ENCODE measurements around the gene UGP2. TPM values are rescaled to one million over a fixed set of nuclear protein-coding genes. Genes with fewer than 3 reads are reported as not detected.

Gene UGP2
- total RNA-seq, 4 donors from 2014 or later = 107 to 361 (median 319) TPM

GRCh38 chr2:63890678-63891077, 49.0 kb downstream of the UGP2 start:
- DNase-seq (ENCODE audit: low spot score) (no peak), ATAC-seq (ENCODE audit: low FRiP score) (no peak)
- no peak for TF ChIP-seq CTCF (IDR thresholded peaks at IDR 0.05)

- no peak for DNase-seq (ENCODE audit: low spot score)
- TF ChIP-seq CTCF (IDR thresholded peaks at IDR 0.05) = no peak
- ATAC-seq (ENCODE audit: low FRiP score) = no peak
Measured at GRCh38 chr2:63891488-63892030, 49.9 kb downstream of the UGP2 start.

GRCh38 chr2:63893163-63893562, 51.5 kb downstream of the UGP2 start:
- no peak for DNase-seq (ENCODE audit: low spot score)
- no peak for TF ChIP-seq CTCF (IDR thresholded peaks at IDR 0.05)
- no peak for ATAC-seq (ENCODE audit: low FRiP score)

- no peak for ATAC-seq (ENCODE audit: low FRiP score)
- no peak for TF ChIP-seq CTCF (IDR thresholded peaks at IDR 0.05)
- no peak for DNase-seq (ENCODE audit: low spot score)
Measured at GRCh38 chr2:63894167-63894566, 52.5 kb downstream of the UGP2 start.

- DNase-seq (ENCODE audit: low spot score) = no peak
- no peak for TF ChIP-seq CTCF (IDR thresholded peaks at IDR 0.05)
- no peak for ATAC-seq (ENCODE audit: low FRiP score)
Measured at GRCh38 chr2:63898839-63899238, 57.1 kb downstream of the UGP2 start.

- TF ChIP-seq CTCF (IDR thresholded peaks at IDR 0.05) = no peak
- ATAC-seq (ENCODE audit: low FRiP score) (peak; percentile 32), DNase-seq (ENCODE audit: low spot score) (no peak)
Measured at GRCh38 chr2:63899639-63900038, 57.9 kb downstream of the UGP2 start.

GRCh38 chr2:63902149-63902548, 60.5 kb downstream of the UGP2 start:
- TF ChIP-seq CTCF (IDR thresholded peaks at IDR 0.05) = no peak
- DNase-seq (ENCODE audit: low spot score) (no peak), ATAC-seq (ENCODE audit: low FRiP score) (no peak)

All from omental fat pad (tissue), 4 donors.